OCI-LY1 (cell line): ENCODE data around the gene CFAP53.

ENCODE experiments used
- EZH2 ChIP-seq: fragments of 200-600 bp; sonication (generic), shearing (Covaris generic); IDR thresholded peaks from 2 replicates; pipeline ENCODE4 v1.8.0; 2017; ENCODE audit warnings: borderline replicate concordance, mixed run types, mild to moderate bottlenecking, antibody characterized with exemption, low read length, moderate library complexity, mixed read lengths
- TF ChIP-seq, protein P1 (sequence below): fragments of 200-600 bp; sonication (generic), shearing (Covaris generic); IDR thresholded peaks from 2 replicates; pipeline ENCODE4 v1.5.1; 2017; ENCODE audit warnings: mild to moderate bottlenecking, antibody characterized with exemption, low read length, moderate library complexity, mixed read lengths

DNA sequence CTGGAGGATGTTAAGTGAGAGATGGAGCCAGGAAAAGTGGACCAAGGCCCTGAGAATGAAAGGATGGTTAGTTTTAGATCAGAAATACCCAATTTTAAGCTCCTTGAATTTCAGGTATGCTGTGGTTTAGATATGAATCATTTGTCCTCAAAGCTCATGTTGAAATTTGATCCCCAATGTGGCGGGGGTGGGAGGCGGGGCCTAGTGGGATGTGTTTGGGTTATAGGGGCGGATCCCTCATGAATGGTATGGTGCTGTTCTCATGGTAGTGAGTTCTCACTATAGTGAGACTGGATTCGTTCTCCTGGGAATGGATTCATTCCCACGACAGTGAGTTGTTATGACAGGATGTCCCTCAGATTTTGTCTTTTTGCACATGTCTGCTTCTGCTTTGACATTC, 82.7 kb downstream of the CFAP53 start:
- TF ChIP-seq, protein P1, sequence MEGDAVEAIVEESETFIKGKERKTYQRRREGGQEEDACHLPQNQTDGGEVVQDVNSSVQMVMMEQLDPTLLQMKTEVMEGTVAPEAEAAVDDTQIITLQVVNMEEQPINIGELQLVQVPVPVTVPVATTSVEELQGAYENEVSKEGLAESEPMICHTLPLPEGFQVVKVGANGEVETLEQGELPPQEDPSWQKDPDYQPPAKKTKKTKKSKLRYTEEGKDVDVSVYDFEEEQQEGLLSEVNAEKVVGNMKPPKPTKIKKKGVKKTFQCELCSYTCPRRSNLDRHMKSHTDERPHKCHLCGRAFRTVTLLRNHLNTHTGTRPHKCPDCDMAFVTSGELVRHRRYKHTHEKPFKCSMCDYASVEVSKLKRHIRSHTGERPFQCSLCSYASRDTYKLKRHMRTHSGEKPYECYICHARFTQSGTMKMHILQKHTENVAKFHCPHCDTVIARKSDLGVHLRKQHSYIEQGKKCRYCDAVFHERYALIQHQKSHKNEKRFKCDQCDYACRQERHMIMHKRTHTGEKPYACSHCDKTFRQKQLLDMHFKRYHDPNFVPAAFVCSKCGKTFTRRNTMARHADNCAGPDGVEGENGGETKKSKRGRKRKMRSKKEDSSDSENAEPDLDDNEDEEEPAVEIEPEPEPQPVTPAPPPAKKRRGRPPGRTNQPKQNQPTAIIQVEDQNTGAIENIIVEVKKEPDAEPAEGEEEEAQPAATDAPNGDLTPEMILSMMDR = no peak
- TF ChIP-seq EZH2 = no peak
